ENCODE measurements around the gene DOCK1.

DOCK1 gene

DNA sequence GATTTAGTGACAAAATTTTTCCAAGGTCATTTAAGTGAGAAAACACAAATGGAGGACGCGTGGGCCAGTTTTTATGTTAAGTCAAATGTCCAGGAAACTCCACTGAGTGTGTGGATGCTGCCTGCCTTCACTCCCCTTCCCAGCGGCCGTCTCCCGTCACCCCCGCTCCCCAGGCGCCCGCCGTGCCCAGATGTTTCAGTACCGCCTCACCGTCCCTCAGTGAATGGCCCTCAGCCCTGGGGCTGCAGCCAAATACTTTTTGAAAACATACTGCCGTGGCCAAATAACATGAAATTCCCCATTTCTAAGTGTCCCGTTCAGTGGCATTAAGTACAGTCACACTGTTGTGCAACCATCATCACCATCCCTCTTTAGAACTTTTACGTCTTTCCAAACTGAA is 159.2 kb downstream of the DOCK1 start:
- TF ChIP-seq, protein P1, sequence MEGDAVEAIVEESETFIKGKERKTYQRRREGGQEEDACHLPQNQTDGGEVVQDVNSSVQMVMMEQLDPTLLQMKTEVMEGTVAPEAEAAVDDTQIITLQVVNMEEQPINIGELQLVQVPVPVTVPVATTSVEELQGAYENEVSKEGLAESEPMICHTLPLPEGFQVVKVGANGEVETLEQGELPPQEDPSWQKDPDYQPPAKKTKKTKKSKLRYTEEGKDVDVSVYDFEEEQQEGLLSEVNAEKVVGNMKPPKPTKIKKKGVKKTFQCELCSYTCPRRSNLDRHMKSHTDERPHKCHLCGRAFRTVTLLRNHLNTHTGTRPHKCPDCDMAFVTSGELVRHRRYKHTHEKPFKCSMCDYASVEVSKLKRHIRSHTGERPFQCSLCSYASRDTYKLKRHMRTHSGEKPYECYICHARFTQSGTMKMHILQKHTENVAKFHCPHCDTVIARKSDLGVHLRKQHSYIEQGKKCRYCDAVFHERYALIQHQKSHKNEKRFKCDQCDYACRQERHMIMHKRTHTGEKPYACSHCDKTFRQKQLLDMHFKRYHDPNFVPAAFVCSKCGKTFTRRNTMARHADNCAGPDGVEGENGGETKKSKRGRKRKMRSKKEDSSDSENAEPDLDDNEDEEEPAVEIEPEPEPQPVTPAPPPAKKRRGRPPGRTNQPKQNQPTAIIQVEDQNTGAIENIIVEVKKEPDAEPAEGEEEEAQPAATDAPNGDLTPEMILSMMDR (IDR thresholded peaks at IDR 0.05; ENCODE audit: control insufficient read depth, extremely low read depth, insufficient read depth), result no peak
- H3K4me3 ChIP-seq (ENCODE audit: low read depth, low read length), result no peak overlapping the region
- no peak for DNase-seq (ENCODE audit: low read depth)

DNA sequence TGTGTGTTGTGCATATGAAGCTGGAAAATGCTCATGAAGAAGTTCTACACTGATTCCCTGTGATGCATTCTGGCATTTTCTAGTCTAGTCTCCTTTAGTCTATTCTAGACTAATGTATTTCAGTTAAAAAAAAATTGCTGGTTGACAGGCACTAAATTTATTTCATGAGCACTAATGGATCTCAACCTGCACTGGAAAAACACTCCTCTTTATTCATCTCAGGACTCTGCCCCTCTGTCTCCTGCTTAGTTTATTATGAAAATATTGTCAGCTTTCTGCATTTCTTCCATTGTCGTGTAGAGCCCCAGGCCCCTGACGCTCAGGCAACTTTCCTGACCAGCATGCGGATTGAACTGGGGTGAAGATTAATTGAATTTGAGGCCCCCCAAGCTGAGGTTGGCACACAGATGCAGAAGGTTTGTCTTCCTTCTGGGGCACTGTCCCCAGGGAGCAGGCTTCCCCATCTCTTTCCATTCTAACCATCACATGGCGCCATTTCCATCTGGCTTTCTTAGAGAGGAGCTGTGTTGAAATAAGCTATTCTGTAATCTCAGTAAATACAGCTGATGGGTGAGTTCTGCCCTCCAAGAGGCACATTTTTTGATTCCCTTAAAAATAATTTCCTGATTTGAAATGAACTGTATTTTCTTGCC is 162.4 kb downstream of the DOCK1 start:
- DNase-seq (ENCODE audit: low read depth), result no peak
- TF ChIP-seq, protein P1 (IDR thresholded peaks at IDR 0.05; ENCODE audit: control insufficient read depth, extremely low read depth, insufficient read depth), result no peak
- no peak overlapping the region for H3K4me3 ChIP-seq (ENCODE audit: low read depth, low read length)

DNA sequence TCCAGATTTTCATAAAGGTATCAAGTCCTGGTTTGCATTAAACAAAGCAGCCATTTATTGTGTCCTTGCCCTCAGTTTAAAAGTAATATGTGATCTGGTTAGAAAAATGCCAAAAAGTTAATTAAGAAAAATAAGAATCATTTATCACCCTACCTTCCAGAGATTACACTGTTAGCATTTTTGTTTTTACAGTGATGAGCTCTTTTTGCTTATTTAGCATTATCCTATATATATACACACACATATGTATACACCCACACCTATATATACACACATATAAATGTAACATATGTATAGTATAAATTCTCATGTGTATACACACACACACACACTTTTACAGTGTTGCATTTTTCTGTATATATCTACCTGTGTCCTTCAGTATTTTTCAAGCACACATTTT is 163.3 kb downstream of the DOCK1 start:
- no peak overlapping the region for H3K4me3 ChIP-seq (ENCODE audit: low read depth, low read length)
- no peak for DNase-seq (ENCODE audit: low read depth)
- TF ChIP-seq, protein P1 (IDR thresholded peaks at IDR 0.05; ENCODE audit: control insufficient read depth, extremely low read depth, insufficient read depth), result no peak

DNA sequence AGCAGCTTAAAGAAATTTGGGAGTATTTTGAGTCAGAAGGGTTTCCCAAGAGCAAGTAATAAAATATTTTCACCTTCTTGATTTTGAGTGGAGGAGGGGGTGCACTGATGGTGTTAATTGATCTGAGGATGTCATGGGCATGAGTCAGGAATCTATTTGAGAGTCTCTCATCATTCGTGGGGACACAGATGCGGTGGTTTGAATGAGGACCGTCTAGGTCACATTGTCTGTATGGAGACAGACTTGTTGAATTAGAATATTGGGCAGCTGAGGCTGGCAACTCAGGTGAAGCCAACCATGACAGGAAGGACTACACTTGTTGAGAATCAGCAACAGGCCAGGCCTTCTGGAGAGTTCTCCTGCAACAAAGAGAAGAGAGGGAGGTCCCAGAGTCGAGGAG is 164.2 kb downstream of the DOCK1 start:
- no peak for DNase-seq (ENCODE audit: low read depth)
- no peak overlapping the region for H3K4me3 ChIP-seq (ENCODE audit: low read depth, low read length)
- TF ChIP-seq, protein P1 (IDR thresholded peaks at IDR 0.05; ENCODE audit: control insufficient read depth, extremely low read depth, insufficient read depth), result no peak

DNA sequence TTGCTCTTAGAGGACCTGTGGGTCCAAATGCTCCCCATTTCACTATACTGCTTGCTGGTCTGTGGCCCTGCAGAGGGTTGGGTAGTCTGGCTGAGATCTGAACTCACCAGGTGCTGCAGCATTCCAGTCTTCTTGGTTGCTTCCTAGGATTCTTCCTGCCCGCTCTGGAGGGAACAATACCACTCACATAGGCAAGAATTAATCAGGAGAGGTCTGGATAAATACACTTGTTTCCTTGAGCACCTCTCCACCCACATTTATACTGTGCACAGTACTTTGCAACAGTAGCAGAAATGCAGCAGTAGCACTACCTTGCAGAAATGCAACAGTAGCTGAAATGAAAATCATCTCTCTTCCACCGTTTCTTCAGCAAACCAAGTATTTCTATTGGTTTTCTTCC is 165.9 kb downstream of the DOCK1 start:
- TF ChIP-seq, protein P1 (IDR thresholded peaks at IDR 0.05; ENCODE audit: control insufficient read depth, extremely low read depth, insufficient read depth), result no peak
- H3K4me3 ChIP-seq (ENCODE audit: low read depth, low read length), result no peak overlapping the region
- DNase-seq (ENCODE audit: low read depth), result no peak

DNA sequence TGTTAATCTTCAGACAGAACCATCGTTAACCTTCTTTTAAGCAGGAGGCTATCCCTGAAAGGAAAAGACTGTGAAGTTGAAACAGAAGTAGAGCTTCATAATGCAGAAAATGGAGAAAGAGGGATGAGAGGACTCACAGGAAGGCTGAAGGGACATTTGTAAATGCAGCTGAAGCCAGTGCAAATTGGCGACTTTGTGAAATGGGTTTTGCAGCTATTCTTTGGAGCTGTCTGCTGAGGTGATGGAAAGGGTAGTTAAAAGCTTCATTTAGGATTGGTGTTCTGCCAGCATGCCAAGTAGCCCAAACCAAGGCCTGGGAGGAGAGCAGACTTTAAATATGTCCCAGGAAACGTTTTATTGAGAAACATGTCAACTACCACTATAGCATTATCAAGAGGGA is 168.4 kb downstream of the DOCK1 start:
- DNase-seq (ENCODE audit: low read depth), result no peak
- H3K4me3 ChIP-seq (ENCODE audit: low read depth, low read length), result no peak overlapping the region
- TF ChIP-seq, protein P1 (IDR thresholded peaks at IDR 0.05; ENCODE audit: control insufficient read depth, extremely low read depth, insufficient read depth), result no peak

DNA sequence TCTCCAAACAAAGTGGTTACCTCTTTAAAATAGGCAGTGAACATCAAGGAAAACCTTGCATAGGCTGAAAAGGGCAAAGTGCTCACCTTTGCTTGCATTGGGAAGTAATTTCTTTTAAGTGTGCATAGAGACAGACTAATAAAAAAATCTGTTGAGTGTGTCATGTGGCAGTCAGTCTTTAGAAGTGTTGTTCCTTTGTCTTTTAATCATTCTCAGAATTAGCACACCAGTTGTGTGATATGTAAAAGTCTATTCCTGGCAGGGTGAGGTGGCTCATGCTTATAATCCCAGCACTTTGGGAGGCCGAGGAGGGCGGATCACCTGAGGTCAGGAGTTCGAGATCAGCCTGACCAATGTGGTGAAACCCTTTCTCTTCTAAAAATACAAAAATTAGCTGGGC is 174.2 kb downstream of the DOCK1 start:
- no peak for DNase-seq (ENCODE audit: low read depth)
- TF ChIP-seq, protein P1 (IDR thresholded peaks at IDR 0.05; ENCODE audit: control insufficient read depth, extremely low read depth, insufficient read depth), result no peak
- no peak overlapping the region for H3K4me3 ChIP-seq (ENCODE audit: low read depth, low read length)

All from LNCaP clone FGC (cell line).